Peyer's patch (tissue), 4 donors: ENCODE results near the gene MYOCD.

Experiments
- POLR2A ChIP-seq, 2 donors: fragments of 450-650 bp; IDR thresholded peaks; one replicate each; pipeline ENCODE4 v1.5.1; 2017; ENCODE audit warnings: antibody characterized with exemption in 2 of 2, mild to moderate bottlenecking in 2 of 2, moderate library complexity in 2 of 2
- TF ChIP-seq, protein P1 (sequence below), 6 experiments: fragments of 450-650 bp in 4 of 6; fragments of 200-600 bp in 2 of 6; sonication (generic) in 1 of 6; IDR thresholded peaks; one replicate each; pipeline ENCODE4 v1.5.1; 2017 to 2019; ENCODE audit warnings: antibody characterized with exemption in 6 of 6, mild to moderate bottlenecking in 3 of 6, moderate library complexity in 1 of 6

DNA sequence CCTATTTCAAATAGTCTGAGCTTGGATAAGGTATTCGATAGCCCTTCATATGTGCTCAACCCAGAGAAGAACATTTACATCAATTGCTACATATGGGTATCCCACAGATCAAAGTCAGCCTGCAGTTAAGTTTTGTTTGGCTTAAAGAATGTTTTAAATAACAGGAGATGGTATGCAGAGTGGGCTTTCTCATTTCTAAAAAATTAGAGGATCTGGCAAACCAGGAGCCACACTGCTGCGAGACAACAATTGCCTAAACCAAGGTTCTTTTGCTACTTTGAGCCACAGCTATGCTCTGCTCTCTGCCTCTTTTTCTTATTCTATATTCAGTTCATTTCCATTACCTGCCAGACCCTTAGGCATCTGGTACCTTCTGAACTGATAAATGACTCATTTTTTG lies 93.4 kb downstream of the MYOCD start:
- TF ChIP-seq, protein P1, sequence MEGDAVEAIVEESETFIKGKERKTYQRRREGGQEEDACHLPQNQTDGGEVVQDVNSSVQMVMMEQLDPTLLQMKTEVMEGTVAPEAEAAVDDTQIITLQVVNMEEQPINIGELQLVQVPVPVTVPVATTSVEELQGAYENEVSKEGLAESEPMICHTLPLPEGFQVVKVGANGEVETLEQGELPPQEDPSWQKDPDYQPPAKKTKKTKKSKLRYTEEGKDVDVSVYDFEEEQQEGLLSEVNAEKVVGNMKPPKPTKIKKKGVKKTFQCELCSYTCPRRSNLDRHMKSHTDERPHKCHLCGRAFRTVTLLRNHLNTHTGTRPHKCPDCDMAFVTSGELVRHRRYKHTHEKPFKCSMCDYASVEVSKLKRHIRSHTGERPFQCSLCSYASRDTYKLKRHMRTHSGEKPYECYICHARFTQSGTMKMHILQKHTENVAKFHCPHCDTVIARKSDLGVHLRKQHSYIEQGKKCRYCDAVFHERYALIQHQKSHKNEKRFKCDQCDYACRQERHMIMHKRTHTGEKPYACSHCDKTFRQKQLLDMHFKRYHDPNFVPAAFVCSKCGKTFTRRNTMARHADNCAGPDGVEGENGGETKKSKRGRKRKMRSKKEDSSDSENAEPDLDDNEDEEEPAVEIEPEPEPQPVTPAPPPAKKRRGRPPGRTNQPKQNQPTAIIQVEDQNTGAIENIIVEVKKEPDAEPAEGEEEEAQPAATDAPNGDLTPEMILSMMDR (IDR thresholded peaks at IDR 0.05), result no peak
- no peak for TF ChIP-seq POLR2A (IDR thresholded peaks at IDR 0.05)
